Upper lobe of left lung (tissue), 6 donors: ENCODE measurements around the gene GNA12. TPM values are rescaled to one million over a fixed set of nuclear protein-coding genes. Genes with fewer than 3 reads are reported as not detected.

ENCODE experiments used
- ATAC-seq, 2 donors: fragments of 200-7000 bp; cut with Tn5 transposase; one replicate each; pipeline ENCODE4 v1.9.1; 2022; ENCODE audit warnings: mild to moderate bottlenecking in 2 of 2, moderate library complexity in 2 of 2; ENCODE audit not compliant: low FRiP score in 2 of 2
- DNase-seq, 2 donors: peaks; one replicate each; pipeline ENCODE4 v3.0.0-alpha.2; 2019 to 2020
- H3K27ac ChIP-seq, 4 donors: fragments of 200-600 bp; sonication (generic); one replicate each; pipeline ENCODE4 v1.5.1; 2016 to 2019
- H3K27me3 ChIP-seq, 4 donors: fragments of 200-600 bp; sonication (generic); one replicate each; pipeline ENCODE4 v1.5.1; 2017 to 2019
- H3K36me3 ChIP-seq, 4 donors: fragments of 200-600 bp; sonication (generic); one replicate each; pipeline ENCODE4 v1.5.1; 2016 to 2019
- H3K4me1 ChIP-seq, 4 donors: fragments of 200-600 bp; sonication (generic); one replicate each; pipeline ENCODE4 v1.5.1; 2018 to 2019
- H3K4me3 ChIP-seq, 4 donors: fragments of 200-600 bp; sonication (generic); one replicate each; pipeline ENCODE4 v1.5.1; 2017 to 2019; ENCODE audit warnings: mild to moderate bottlenecking in 2 of 4, moderate library complexity in 1 of 4
- H3K9me3 ChIP-seq, 4 donors: fragments of 200-600 bp; sonication (generic); one replicate each; pipeline ENCODE4 v1.5.1; 2018 to 2019
- CTCF ChIP-seq, 6 experiments: fragments of 450-650 bp in 4 of 6; fragments of 200-600 bp in 2 of 6; sonication (generic) in 2 of 6; IDR thresholded peaks; one replicate each; pipeline ENCODE4 v1.5.1; 2016 to 2019; ENCODE audit warnings: antibody characterized with exemption in 6 of 6
- EP300 ChIP-seq, 4 donors: sonication (generic); formaldehyde crosslinking; IDR thresholded peaks; one replicate each; pipeline ENCODE4 v1.5.1; 2017; ENCODE audit warnings: antibody characterized with exemption in 4 of 4, control low read depth in 2 of 4
- POLR2A ChIP-seq, 4 donors: fragments of 450-650 bp; IDR thresholded peaks; one replicate each; pipeline ENCODE4 v1.5.1; 2016 to 2017; ENCODE audit warnings: antibody characterized with exemption in 4 of 4, mild to moderate bottlenecking in 2 of 4
- POLR2AphosphoS5 ChIP-seq, 2 donors: sonication (generic); formaldehyde crosslinking; IDR thresholded peaks; one replicate each; pipeline ENCODE4 v1.5.1; 2017; ENCODE audit warnings: antibody characterized with exemption in 2 of 2
- WGBS, 2 donors: methylation state at CpG; one replicate each; pipeline ENCODE4 v1.1.5; 2017 to 2018; 5-methylcytosine and 5-hydroxymethylcytosine counted together
- total RNA-seq, 6 donors: library from RNA; depleted of rRNA in 4 of 6; stranded (reverse); fragments of >200 nt in 4 of 6; gene quantifications; one replicate each; pipeline versions ENCODE4 v1.1.0 to v1.2.1, GENCODE V29; 2016 to 2021
- donor health status: DM: no; HTN: no; CAD: no; lungs with moderate emphysema.
- donor health status: DM: no; HTN: yes; CAD: no; lungs with severe emphysema.

The GNA12 gene
- total RNA-seq, 6 donors from 2014 or later, result 24.0 to 52.3 (median 35.7) TPM

- Histone ChIP-seq H3K4me1 (peaks cover 9 to 41% (median 18%) of the 10 kb centered on the region in 4 donors), H3K27ac (peak overlapping the region; percentile 26 to 69 (median 56)), H3K36me3 (no peaks in the 10 kb centered on the region), H3K4me3 (peak overlapping the region in 3 of 4 donors; percentile 17 to 31 (median 21)), H3K9me3 (no peaks in the 10 kb centered on the region), H3K27me3 (no peaks in the 10 kb centered on the region)
- 51 to 68% methylated on average over 19 of the region's 19 CpGs for WGBS, 2 donors
- peak in 1 of 4 donors; percentile 43 for TF ChIP-seq POLR2A (IDR thresholded peaks at IDR 0.05)
- TF ChIP-seq EP300 (IDR thresholded peaks at IDR 0.05), result no peak
- TF ChIP-seq POLR2AphosphoS5 (IDR thresholded peaks at IDR 0.05), result peak in 1 of 2 donors; percentile 9
- TF ChIP-seq CTCF (IDR thresholded peaks at IDR 0.05), result no peak
- peak; percentile 57 to 69 for ATAC-seq
- DNase-seq, result peak in 1 of 2 donors; percentile 80
These were observed 32.5 kb downstream of the GNA12 start for GRCh38 chr7:2811476-2812113.

DNA sequence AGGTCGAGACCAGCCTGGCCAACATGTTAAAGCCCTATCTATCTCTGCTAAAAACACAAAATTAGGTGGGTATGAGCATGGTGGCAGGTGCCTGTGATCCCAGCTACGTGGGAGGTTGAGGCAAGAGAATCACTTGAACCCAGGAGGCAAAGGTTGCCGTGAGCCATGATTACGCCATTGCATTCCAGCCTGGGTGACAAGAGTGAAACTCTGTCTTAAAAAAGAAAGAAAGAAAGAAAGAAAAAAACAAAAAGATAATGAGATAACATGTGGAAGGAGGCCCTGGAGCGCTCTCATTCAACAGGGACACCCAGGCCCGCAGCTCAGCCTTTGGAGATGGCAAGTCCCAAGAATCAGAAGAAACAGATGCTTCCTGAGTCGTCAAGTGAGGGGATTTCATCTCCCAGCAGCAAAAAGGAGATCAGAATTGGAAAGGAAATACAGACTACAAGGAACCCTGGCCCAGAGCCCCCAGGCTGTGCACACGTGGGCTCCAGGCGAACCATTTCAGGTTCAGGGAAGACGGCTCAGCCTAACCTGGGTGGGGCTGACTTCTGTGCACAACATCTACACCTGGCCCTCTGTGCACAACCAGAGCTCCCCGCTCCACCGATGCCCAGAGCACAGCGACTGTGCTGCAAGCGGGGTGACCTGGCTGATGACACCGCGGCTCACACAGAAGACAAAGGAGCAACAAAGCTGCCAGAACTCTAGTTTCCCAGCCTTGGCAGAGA lies 33.3 kb downstream of the GNA12 start:
- ATAC-seq (peak in 1 of 2 donors; percentile 21), DNase-seq (peak; percentile 3 to 44)
- Histone ChIP-seq H3K4me3 (no peak overlapping the region), H3K4me1 (peaks cover 9 to 41% (median 18%) of the 10 kb centered on the region in 4 donors), H3K36me3 (no peaks in the 10 kb centered on the region), H3K27me3 (no peaks in the 10 kb centered on the region), H3K27ac (peak overlapping the region in 2 of 4 donors; percentile 24 to 69), H3K9me3 (no peaks in the 10 kb centered on the region)
- TF ChIP-seq EP300 (IDR thresholded peaks at IDR 0.05), result no peak
- WGBS, 2 donors, result 69 to 70% methylated on average over 13 to 16 of the region's 16 CpGs

DNA sequence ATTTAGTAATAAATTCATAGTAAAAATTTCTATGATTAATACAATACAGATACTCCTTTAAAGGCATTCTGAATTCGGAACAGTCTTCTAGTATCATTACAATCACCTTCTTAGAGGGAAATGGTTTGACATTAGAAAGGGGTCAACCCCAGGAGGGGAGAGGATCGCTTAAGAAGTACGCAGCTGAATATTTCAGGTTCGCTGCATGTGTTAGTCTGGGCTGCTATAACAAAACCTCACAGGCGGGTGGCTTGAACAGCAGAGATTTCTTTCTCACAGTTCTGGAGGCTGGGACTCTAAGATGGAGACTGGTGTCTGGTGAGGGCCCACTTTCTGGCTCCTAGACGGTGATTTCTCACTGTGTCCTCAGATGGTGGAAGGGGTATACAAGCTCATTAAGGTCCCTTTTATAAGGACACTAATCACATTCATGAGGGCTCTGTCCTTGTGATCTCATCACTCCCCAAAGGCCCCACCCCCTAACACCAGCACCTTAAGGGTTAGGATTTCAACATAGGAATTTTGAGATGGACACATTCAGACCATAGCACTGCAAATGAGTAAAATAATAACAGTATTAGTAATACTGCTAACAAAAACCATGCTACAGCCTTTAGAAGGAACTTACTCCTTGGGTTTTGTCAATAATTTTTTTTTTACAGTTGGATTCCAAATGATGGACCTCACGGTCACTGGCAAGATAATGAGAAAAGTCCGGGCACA lies 34.0 kb downstream of the GNA12 start:
- WGBS, 2 donors, result 94 to 96% methylated on average over 8 of the region's 8 CpGs
- no peak for TF ChIP-seq POLR2A (IDR thresholded peaks at IDR 0.05)
- TF ChIP-seq POLR2AphosphoS5 (IDR thresholded peaks at IDR 0.05), result no peak
- no peak for TF ChIP-seq CTCF (IDR thresholded peaks at IDR 0.05)
- no peak for TF ChIP-seq EP300 (IDR thresholded peaks at IDR 0.05)
- no peaks in the 10 kb centered on the region for H3K9me3 ChIP-seq
- no peaks in the 10 kb centered on the region for H3K36me3 ChIP-seq
- H3K4me3 ChIP-seq, result no peak overlapping the region
- no peaks in the 10 kb centered on the region for H3K27me3 ChIP-seq
- DNase-seq (no peak), ATAC-seq (no peak)
- peaks cover 9 to 41% (median 18%) of the 10 kb centered on the region in 4 donors for H3K4me1 ChIP-seq
- H3K27ac ChIP-seq, result no peak overlapping the region

- H3K36me3 ChIP-seq, result no peaks in the 10 kb centered on the region
- H3K27ac ChIP-seq, result peak overlapping the region in 1 of 4 donors; percentile 3
- DNase-seq (peak in 1 of 2 donors; percentile 55), ATAC-seq (peak in 1 of 2 donors; percentile 60)
- no peaks in the 10 kb centered on the region for H3K9me3 ChIP-seq
- 85 to 90% methylated on average over 15 of the region's 15 CpGs for WGBS, 2 donors
- H3K27me3 ChIP-seq, result no peaks in the 10 kb centered on the region
- TF ChIP-seq POLR2A (IDR thresholded peaks at IDR 0.05) (no peak), POLR2AphosphoS5 (IDR thresholded peaks at IDR 0.05) (no peak), CTCF (IDR thresholded peaks at IDR 0.05) (no peak)
- peaks cover 9 to 41% (median 17%) of the 10 kb centered on the region in 4 donors for H3K4me1 ChIP-seq
- no peak overlapping the region for H3K4me3 ChIP-seq
These were observed 35.0 kb downstream of the GNA12 start for GRCh38 chr7:2808891-2809665.
